Mucosa of gallbladder (tissue), 1 donor: Measurements from ENCODE around the gene C1QTNF1. TPM values are rescaled to one million over a fixed set of nuclear protein-coding genes. Genes with fewer than 3 reads are reported as not detected.

Experiments
- DNase-seq: peaks from one replicate; pipeline ENCODE4 v3.0.0-alpha.2; 2020; ENCODE audit warnings: low spot score
- total RNA-seq: library from RNA; stranded (reverse); gene quantifications from one replicate; pipeline ENCODE4 v1.2.1, GENCODE V29; 2021
- donor health status: DM: no; HTN: no; CAD: no.

Gene C1QTNF1
- total RNA-seq, 1 donor from 2014 or later, result 45.3 TPM

DNA sequence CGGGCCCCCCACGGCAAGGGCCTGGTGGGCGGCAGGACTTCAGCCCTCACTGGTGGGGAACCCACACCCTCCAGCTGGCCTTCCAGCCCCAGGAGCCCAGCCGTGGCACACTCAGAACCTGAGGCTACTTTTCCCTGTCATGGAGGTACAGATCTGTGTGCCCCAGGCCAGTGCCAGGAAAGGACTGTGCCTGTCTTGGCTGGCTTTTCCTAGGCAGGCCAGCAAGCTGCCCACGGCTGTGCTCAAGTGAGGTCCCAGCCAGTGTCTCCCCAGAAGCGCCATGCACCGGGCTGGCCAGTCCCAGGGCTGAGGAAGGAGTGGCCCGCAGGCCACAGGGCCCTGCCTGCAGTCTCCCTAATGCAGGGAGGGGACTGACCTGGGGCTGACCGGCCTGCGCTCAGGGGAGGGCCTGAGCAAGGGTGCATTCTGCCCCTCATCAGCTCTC lies 67.3 kb downstream of the C1QTNF1 start:
- DNase-seq, result no peak

DNA sequence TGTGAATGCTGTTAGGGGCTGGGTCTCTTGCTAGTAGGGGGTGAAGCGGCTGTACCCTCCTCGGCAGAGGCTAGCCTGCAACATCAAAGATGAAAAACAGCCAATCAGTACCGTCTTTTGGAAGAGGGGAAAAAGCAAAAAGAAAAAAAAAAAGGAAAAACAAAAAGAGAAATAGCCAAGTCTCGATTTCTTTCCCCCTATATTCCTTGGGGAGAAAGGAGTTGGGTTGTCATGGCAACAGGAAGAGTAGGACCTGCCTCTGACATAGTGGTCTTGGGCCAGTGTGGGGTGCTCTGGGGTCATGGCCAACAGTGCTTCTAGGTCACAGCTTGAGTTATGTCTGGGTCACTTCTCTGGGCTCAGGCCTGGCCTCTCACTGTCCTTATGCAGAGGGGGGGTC lies 68.6 kb downstream of the C1QTNF1 start:
- no peak for DNase-seq

DNA sequence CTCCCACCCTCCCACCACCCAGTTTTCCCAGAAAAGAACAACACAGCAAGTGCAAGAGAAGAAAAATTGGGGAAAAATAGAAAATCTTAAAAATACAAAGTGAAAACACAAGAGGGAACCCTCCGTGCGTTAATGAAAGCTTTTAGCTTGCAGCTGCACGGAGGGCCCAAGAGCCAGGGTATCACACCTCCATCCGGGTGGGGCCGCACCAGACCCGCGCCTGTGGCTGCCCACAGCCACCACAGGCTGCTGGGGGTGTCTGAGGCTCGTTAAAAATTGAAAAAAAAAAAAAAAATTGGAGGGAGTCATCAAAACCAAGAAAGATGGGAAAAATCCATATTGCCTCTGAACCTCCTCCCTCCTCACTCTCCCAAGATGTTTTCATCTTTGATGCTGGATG lies 69.3 kb downstream of the C1QTNF1 start:
- no peak for DNase-seq

DNA sequence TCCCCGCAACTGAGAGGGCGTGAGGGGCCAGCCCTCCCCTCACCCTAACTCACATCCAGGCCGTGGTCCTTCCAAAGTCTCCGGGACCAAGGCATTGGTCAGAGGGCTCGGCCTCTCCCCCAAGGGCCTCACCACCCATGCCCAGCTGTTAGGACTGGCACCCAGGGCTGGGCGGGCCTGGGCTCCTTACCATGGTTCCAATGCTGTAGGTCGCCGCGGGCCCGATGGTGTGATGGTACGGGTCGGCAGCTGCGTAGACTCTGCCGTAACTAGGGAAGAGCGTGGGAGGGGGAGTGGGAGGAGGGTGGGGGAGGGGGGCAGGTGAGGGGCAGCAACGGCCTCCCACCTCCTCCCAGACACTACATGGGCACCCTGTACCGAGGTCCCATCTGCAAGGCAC lies 70.3 kb downstream of the C1QTNF1 start:
- DNase-seq, result no peak

DNA sequence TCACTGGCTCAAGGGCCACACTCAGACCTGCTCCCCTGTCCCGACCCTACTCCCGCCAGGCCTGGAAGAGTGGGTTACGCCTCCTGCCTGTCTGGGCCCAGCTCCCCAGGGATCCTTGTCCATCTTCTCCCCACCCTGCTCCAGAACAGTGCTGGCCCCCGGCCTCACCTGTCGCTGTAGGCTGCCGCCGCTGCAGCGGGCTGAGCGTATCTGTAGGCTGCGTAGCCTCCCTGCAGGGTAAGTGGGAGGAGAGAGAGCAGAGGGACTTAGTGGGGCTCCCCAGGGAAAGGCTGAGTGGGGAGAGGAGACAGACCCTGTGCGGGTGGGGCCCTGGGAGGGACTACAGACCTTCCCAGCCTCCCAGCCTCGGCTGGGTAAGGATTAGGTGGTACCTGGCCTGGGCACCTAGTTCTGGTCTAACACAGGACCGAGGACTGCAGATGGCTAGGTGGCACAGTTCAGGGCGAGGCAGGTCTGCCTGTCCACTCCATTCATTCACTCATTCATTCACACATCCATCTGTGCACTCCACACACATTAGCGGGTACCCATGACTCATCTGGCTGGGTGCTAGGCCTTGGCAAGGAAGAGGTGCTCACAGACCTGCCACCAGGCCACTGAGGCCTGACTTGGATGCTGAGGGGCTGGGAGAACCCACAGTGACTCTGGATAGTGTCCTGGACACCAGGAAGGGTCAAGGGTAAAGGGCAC lies 71.5 kb downstream of the C1QTNF1 start:
- no peak for DNase-seq

DNA sequence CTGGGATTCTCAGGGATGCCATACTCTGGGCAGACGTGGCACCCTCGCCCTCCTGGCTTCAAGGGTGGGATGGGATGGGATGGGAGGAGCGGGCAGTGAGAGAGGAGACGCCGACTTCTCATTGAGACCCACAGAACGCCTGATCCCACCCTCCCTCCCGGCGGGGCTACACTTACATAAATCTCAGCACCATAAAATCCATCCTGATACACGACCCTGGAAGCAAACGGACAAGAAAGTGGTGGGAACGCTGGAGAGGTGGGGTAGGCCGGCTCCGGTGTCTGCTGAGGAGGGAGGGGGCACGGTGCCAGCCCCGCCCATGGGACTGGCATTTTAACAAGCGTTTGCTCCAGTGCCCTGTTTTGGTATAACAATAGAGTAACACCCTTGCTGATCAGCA lies 72.5 kb downstream of the C1QTNF1 start:
- no peak for DNase-seq

DNA sequence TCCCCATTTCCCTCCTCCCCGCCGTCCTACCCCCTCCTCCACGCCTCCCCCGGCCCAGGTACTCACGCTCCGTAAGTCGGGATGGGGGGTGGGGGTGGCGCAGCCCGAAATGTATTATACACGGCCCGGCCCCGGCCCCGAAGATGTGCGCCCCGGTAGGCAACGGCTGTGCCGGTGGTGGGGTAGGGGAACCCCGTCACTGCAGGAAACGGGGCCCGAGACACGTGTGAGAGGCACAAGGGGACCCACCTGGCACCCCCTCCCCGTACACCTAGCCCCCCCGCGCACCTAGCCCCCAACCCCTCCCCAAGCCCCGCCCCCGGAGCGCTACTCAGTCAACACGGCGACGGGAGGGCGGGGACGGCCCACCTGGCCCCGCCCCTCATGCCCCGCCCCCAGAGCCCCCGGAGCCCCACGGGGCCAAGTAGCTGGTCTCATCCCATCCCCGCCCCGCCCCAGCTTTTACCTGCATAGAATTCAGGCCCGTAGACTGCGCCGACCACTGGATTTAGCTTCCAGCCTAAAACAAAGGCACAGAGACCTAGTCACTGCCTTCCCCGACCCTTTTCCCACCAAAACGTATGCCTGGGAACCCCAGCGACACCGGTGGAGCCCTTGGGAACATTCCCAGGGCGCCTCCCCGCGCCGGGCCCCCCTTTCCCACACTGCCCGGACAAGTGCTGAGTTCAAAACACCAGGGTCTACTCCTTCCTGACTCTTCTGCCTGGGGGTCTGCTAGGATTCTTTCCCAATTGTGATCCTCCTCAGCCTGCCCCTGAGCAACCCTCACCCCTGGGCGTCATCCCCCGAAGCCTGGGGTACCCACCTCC lies 73.5 kb downstream of the C1QTNF1 start:
- DNase-seq, result no peak

DNA sequence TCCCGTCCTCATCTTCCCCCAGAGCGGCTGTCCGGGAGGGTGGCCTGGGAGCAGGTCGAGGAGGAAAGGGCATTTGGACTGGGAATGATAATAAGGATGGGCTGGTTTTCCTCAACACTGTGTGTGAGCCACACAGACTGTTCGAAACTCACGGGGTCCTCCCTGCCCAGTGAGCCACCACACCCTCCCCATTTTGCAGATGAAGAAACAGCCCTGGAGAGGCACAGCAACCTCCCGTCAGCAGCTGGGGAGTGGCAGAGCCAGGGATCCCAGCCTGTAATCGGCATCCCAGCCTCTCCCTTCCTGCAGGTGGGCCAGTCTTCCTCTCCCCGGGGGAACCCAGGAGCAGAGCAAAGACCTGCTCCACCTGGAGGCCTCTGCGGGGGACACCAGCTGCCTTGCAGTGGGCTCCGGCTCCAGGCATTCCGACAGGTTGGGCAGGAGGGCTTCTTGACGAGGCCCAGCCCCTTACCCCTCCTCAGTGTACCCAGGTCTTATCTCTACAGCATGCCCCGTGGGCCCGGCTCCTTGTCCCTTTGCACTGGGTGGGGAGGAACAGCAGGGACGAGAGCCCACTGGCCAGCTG lies 74.4 kb downstream of the C1QTNF1 start:
- DNase-seq, result no peak

Other genes starting within 250 kb of the C1QTNF1 start
- 51.1 TPM for gene CYTH1, start 241.9 kb upstream of the C1QTNF1 start, total RNA-seq
- 41.8 TPM for gene USP36, start 183.4 kb upstream of the C1QTNF1 start, total RNA-seq
- 5.2 TPM for gene CEP295NL, start 121.0 kb upstream of the C1QTNF1 start, total RNA-seq
- gene TIMP2, start 98.8 kb upstream of the C1QTNF1 start, total RNA-seq, result 377 TPM
- gene LGALS3BP, start 44.2 kb upstream of the C1QTNF1 start, total RNA-seq, result 761 TPM
- 132 TPM for gene CANT1, start 14.4 kb upstream of the C1QTNF1 start, total RNA-seq
- gene ENGASE, start 50.7 kb downstream of the C1QTNF1 start, total RNA-seq, result 74.8 TPM